RWPE1 (cell line): ENCODE data around the gene C18orf32.

ENCODE experiments used
- CTCF ChIA-PET: fragments of 350-600 bp; sonication (Branson Sonifier 250); formaldehyde crosslinking; extraction: SDS; loops from one replicate; lab custom pipeline; 2021; lab: Yijun Ruan, JAX
- POLR2A ChIA-PET: fragments of 400-600 bp; formaldehyde crosslinking; extraction: SDS; loops from one replicate; lab custom pipeline; 2020; ENCODE audit warnings: antibody characterized with exemption; ENCODE audit not compliant: low non-redundant PET; lab: Yijun Ruan, JAX
- DNase-seq: peaks from one replicate; pipeline ENCODE4 v3.0.0; 2012; ENCODE audit warnings: low spot score
- H3K27ac ChIP-seq: fragments of 450-650 bp; 2 replicates; pipeline ENCODE4 v1.5.1; 2017
- CTCF ChIP-seq: fragments of 450-650 bp; conservative IDR thresholded peaks from 2 replicates; pipeline ENCODE4 v1.5.1; 2017; ENCODE audit warnings: low read depth, mild to moderate bottlenecking

Gene C18orf32

DNA sequence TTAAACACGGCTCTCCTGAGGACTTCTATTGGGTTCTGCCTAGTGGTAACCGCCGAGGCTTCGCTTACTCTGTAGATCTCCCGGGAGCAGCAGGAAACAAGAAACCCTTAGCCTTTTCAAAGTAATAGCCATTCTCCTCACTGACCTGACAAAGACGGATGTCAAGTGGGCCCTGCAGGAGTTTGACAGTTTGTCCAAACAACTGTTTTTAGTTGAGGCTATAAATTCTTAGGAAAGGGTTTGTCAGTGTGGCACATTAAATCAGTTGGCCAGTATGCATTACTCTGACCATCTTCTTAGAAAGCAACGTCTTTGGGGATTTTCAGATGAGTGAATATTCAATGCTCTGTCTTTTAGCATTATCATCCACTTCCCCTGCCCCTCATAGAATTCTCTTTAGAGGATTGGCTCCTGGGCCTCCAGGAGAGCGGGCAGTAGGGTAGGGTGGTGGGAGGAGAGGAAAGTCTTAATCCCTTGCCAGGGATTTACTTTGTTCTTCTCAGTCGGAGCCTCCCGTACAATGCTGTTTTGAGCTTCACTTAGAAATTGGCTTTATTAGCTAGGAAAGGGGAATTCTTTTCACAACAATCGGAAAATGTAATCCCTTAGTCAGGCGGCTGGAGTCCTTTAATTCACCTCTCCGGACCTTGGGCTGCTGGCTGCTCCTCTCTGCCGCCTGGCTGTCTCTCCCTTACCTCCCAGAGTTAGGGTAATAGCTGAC, 13.3 kb upstream of the C18orf32 start:
- ChIA-PET POLR2A (no interaction called here), CTCF (interaction anchor here (1.0 kb wide), 1 partner anchor 10 kb away, joined by 4 read pairs; no protein-coding TSS in a partner anchor)
- DNase-seq, result no peak
- H3K27ac ChIP-seq, result no peak overlapping the region
- no peak for TF ChIP-seq CTCF

DNA sequence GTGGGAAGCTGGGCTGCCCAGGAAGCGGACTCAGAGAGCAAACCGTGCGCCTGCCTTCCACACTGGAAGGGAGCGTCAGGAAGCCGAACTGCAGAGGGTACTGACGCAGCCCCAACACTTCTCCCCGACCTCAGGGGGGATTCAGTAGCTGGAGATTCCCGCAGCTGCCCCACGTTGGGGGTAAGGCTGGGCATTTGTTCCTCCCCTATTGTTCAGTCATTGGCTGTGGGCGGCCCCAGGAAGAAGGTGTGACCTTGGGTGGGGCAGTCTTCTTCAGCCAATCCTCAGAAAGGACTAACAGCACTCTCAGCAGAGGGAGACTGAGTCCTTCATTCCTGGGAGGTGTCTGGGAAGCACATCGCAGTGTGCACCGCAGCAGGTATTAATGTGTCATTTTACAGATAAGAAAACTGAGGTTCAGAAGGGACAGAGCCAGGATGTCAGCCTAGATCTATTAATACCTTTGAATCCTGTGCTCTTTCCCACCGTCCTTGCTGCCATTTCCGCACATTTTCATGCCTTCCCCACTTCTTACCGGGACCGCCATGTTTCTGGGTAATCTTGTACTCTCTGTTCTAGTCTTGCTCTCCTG, 12.1 kb upstream of the C18orf32 start:
- ChIA-PET POLR2A (no interaction called here), CTCF (interaction anchor here (1.0 kb wide), 1 partner anchor 12 kb away, joined by 4 read pairs; no protein-coding TSS in a partner anchor)
- no peak for DNase-seq
- TF ChIP-seq CTCF, result no peak
- no peak overlapping the region for H3K27ac ChIP-seq

GRCh38 chr18:49495480-49495879, 8.4 kb upstream of the C18orf32 start:
- no peak overlapping the region for H3K27ac ChIP-seq
- POLR2A ChIA-PET, result no interaction called here
- CTCF ChIA-PET, result interaction anchor here (0.7 kb wide), 1 partner anchor 345 kb away, joined by 4 read pairs; no protein-coding TSS in a partner anchor
- no peak for DNase-seq
- TF ChIP-seq CTCF, result no peak

- H3K27ac ChIP-seq, result no peak overlapping the region
- TF ChIP-seq CTCF, result no peak
- DNase-seq, result no peak
- ChIA-PET CTCF (interaction anchor here (0.7 kb wide), 1 partner anchor 345 kb away, joined by 4 read pairs; no protein-coding TSS in a partner anchor), POLR2A (no interaction called here)
Measured at GRCh38 chr18:49495076-49495475, 8.0 kb upstream of the C18orf32 start.

- H3K27ac ChIP-seq, result no peak overlapping the region
- ChIA-PET CTCF (no interaction called here), POLR2A (no interaction called here)
- TF ChIP-seq CTCF, result no peak
- no peak for DNase-seq
Measured at GRCh38 chr18:49494660-49495059, 7.6 kb upstream of the C18orf32 start.

DNA sequence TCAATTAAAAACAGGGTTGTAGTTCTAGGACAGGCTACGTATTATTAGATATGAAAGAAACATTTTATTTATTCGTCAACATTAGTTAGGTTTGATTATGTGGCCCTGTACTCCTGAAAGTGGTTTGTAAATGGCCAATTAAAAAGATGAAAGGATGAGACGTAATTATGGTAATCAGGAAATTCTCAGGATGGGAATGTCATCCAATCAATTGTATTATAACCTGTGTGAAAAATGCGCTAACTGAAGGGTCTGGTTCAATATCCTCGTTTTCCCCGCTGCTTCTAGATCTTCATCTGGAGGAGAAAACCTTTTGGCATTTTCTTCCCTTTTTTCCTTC, 5.6 kb upstream of the C18orf32 start:
- H3K27ac ChIP-seq, result no peak overlapping the region
- ChIA-PET POLR2A (no interaction called here), CTCF (no interaction called here)
- no peak for DNase-seq
- no peak for TF ChIP-seq CTCF
